Prostate gland (tissue), 2 donors: ENCODE data around the gene SNTA1.

ENCODE experiments used
- POLR2A ChIP-seq: fragments of 450-650 bp; IDR thresholded peaks from one replicate; pipeline ENCODE4 v1.6.1; 2016; ENCODE audit warnings: antibody characterized with exemption, mild to moderate bottlenecking
- TF ChIP-seq, protein P1 (sequence below), 4 experiments: fragments of 200-600 bp in 2 of 4; fragments of 450-650 bp in 2 of 4; sonication (generic) in 2 of 4; IDR thresholded peaks; 1 replicate in 3 of 4; 2 replicates in 1 of 4; pipeline ENCODE4 v1.5.1; 2016 to 2019; ENCODE audit warnings: antibody characterized with exemption in 4 of 4, mild to moderate bottlenecking in 2 of 4, moderate library complexity in 2 of 4

DNA sequence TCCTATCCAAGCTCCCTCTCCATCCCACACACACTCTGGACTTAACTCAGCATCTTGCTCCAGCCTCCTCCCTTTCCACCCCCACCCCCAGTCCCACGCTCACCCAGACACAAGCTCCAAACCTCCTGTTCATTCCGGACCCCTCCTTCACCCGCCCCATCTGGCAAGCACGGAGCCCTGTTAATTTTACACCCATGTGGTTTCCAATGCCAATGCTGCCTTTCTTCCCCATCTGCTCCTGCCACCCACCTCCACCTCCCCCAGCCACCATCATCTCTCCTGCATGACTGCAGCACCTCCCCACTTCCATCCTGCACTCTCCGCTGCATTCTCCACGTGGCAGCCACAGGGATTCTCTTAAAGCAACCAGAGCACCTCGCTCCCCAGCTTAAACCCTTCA, 32.3 kb downstream of the SNTA1 start:
- TF ChIP-seq, protein P1, sequence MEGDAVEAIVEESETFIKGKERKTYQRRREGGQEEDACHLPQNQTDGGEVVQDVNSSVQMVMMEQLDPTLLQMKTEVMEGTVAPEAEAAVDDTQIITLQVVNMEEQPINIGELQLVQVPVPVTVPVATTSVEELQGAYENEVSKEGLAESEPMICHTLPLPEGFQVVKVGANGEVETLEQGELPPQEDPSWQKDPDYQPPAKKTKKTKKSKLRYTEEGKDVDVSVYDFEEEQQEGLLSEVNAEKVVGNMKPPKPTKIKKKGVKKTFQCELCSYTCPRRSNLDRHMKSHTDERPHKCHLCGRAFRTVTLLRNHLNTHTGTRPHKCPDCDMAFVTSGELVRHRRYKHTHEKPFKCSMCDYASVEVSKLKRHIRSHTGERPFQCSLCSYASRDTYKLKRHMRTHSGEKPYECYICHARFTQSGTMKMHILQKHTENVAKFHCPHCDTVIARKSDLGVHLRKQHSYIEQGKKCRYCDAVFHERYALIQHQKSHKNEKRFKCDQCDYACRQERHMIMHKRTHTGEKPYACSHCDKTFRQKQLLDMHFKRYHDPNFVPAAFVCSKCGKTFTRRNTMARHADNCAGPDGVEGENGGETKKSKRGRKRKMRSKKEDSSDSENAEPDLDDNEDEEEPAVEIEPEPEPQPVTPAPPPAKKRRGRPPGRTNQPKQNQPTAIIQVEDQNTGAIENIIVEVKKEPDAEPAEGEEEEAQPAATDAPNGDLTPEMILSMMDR (IDR thresholded peaks at IDR 0.05): no peak
- TF ChIP-seq POLR2A: no peak
